Activated CD4-positive, alpha-beta T cell treated with anti-CD3 and anti-CD28 coated beads for 36 hours (primary cell): ENCODE data around the gene FOXL2. TPM values are rescaled to one million over a fixed set of nuclear protein-coding genes. Genes with fewer than 3 reads are reported as not detected.

ENCODE experiments used
- ATAC-seq: fragments of 200-7000 bp; cut with Tn5 transposase; one replicate; pipeline ENCODE4 v1.10.0; 2021; ENCODE audit warnings: mild to moderate bottlenecking, moderate library complexity
- CTCF ChIA-PET: fragments of 350-600 bp; sonication (Branson Sonifier 250); formaldehyde crosslinking; loops from one replicate; lab custom pipeline; 2021; ENCODE audit warnings: antibody characterized with exemption; lab: Charles Lee
- POLR2A ChIA-PET: fragments of 350-600 bp; sonication (Branson Sonifier 250); formaldehyde crosslinking; loops from one replicate; lab custom pipeline; 2021; ENCODE audit warnings: antibody characterized with exemption, inconsistent platforms; lab: Charles Lee
- DNase-seq: peaks from one replicate; pipeline ENCODE4 v3.0.0-alpha.2; 2020
- H3K27ac Mint-ChIP-seq: one replicate; pipeline ENCODE4 v1.8.0; 2021; ENCODE audit warnings: mixed read lengths
- H3K27me3 Mint-ChIP-seq: one replicate; pipeline ENCODE4 v1.8.0; 2021; ENCODE audit warnings: mixed read lengths
- H3K36me3 Mint-ChIP-seq: one replicate; pipeline ENCODE4 v1.8.0; 2021; ENCODE audit warnings: low read depth, mixed read lengths
- H3K4me1 Mint-ChIP-seq: one replicate; pipeline ENCODE4 v1.8.0; 2021; ENCODE audit warnings: mixed read lengths
- H3K4me3 Mint-ChIP-seq: one replicate; pipeline ENCODE4 v1.8.0; 2021; ENCODE audit warnings: mild to moderate bottlenecking, moderate library complexity, mixed read lengths
- H3K9me3 Mint-ChIP-seq: one replicate; pipeline ENCODE4 v1.8.0; 2021; ENCODE audit warnings: low read depth, mixed read lengths
- intact Hi-C, 2 experiments: fragments of 100-400 bp; cut with DNase I in 1 of 2; cut with micrococcal nuclease in 1 of 2; formaldehyde crosslinking; loops; one replicate each; pipeline versions ENCODE4 v1.14.2 to v1.15.1; 2022 to 2024; cut with DNase I, micrococcal nuclease
- total RNA-seq, 2 experiments: library from RNA; stranded (reverse); gene quantifications; one replicate each; pipeline ENCODE4 v1.2.3, GENCODE V29; 2021

Gene FOXL2
- total RNA-seq, 2 experiments from 2014 or later = not detected

GRCh38 chr3:138938056-138938876, 8.7 kb downstream of the FOXL2 start:
- Mint-ChIP-seq H3K36me3 (no peaks in the 10 kb centered on the region), H3K4me1 (peaks cover 25% of the 10 kb centered on the region), H3K27me3 (peaks cover 74% of the 10 kb centered on the region), H3K4me3 (peak overlapping the region; percentile 7), H3K9me3 (no peaks in the 10 kb centered on the region), H3K27ac (no peak overlapping the region)
- peak; percentile 44 for DNase-seq
- ChIA-PET CTCF (interaction anchor here (0.6 to 1.7 kb wide), 3 partner anchors 9 to 609 kb away, joined by 3 to 6 read pairs (median 3); no protein-coding TSS in a partner anchor), POLR2A (no interaction called here)
- ATAC-seq = no peak
- intact Hi-C loops = loop anchor here in 1 of 2 experiments (5.0 kb wide), 1 partner anchor 1171 kb away; no protein-coding TSS in a partner anchor

GRCh38 chr3:138937690-138938055, 9.3 kb downstream of the FOXL2 start:
- Mint-ChIP-seq H3K4me1 (peaks cover 25% of the 10 kb centered on the region), H3K4me3 (peak overlapping the region; percentile 7), H3K27me3 (peaks cover 72% of the 10 kb centered on the region), H3K36me3 (no peaks in the 10 kb centered on the region), H3K27ac (no peak overlapping the region), H3K9me3 (no peaks in the 10 kb centered on the region)
- intact Hi-C loops = loop anchor here in 1 of 2 experiments (2.0 to 5.0 kb wide), 2 partner anchors 13 to 1170 kb away; no protein-coding TSS in a partner anchor
- no peak for DNase-seq
- ATAC-seq = no peak
- CTCF ChIA-PET = interaction anchor here (0.6 to 2.0 kb wide), 5 partner anchors 10 to 609 kb away, joined by 3 to 7 read pairs (median 3); no protein-coding TSS in a partner anchor
- POLR2A ChIA-PET = no interaction called here

- Mint-ChIP-seq H3K4me1 (peaks cover 25% of the 10 kb centered on the region), H3K27me3 (peaks cover 68% of the 10 kb centered on the region), H3K36me3 (no peaks in the 10 kb centered on the region), H3K4me3 (peak overlapping the region; percentile 63), H3K9me3 (no peaks in the 10 kb centered on the region), H3K27ac (no peak overlapping the region)
- no peak for ATAC-seq
- POLR2A ChIA-PET = no interaction called here
- CTCF ChIA-PET = interaction anchor here (0.7 to 2.4 kb wide), 21 partner anchors 14 to 606 kb away, joined by 3 to 27 read pairs (median 4); partner anchors contain the start of genes CEP70 and ESYT3
- DNase-seq = no peak
- intact Hi-C loops = loop anchor here (1.0 to 5.0 kb wide), 4 partner anchors 8 to 1170 kb away; no protein-coding TSS in a partner anchor
These were observed 9.9 kb downstream of the FOXL2 start for GRCh38 chr3:138936741-138937689.

GRCh38 chr3:138935863-138936740, 10.8 kb downstream of the FOXL2 start:
- DNase-seq (peak; percentile 84), ATAC-seq (peak; percentile 73)
- Mint-ChIP-seq H3K4me1 (peaks cover 25% of the 10 kb centered on the region), H3K27me3 (peaks cover 61% of the 10 kb centered on the region), H3K9me3 (no peaks in the 10 kb centered on the region), H3K27ac (no peak overlapping the region), H3K4me3 (peak overlapping the region; percentile 63), H3K36me3 (no peaks in the 10 kb centered on the region)
- POLR2A ChIA-PET = interaction anchor here (0.6 kb wide), 2 partner anchors 395 to 458 kb away, joined by 3 to 6 read pairs; no protein-coding TSS in a partner anchor
- intact Hi-C loops = loop anchor here (1.0 to 5.0 kb wide), 4 partner anchors 9 to 1169 kb away; no protein-coding TSS in a partner anchor
- CTCF ChIA-PET = interaction anchor here (0.7 to 2.4 kb wide), 37 partner anchors 9 to 820 kb away, joined by 3 to 27 read pairs (median 4); partner anchors contain the start of genes CEP70, ESYT3, FOXL2 and FOXL2NB

- no peak overlapping the region for H3K27ac Mint-ChIP-seq
- intact Hi-C loops = loop anchor here in 1 of 2 experiments (5.0 kb wide), 1 partner anchor 1168 kb away; no protein-coding TSS in a partner anchor
- DNase-seq (no peak), ATAC-seq (no peak)
- H3K4me1 Mint-ChIP-seq = peaks cover 25% of the 10 kb centered on the region
- no peaks in the 10 kb centered on the region for H3K9me3 Mint-ChIP-seq
- peak overlapping the region; percentile 63 for H3K4me3 Mint-ChIP-seq
- ChIA-PET CTCF (interaction anchor here (0.7 to 4.0 kb wide), 32 partner anchors 8 to 586 kb away, joined by 3 to 41 read pairs (median 4); partner anchors contain the start of genes CEP70, ESYT3, FOXL2 and FOXL2NB), POLR2A (interaction anchor here (0.6 kb wide), 1 partner anchor 394 kb away, joined by 3 read pairs; no protein-coding TSS in a partner anchor)
- H3K36me3 Mint-ChIP-seq = no peaks in the 10 kb centered on the region
- H3K27me3 Mint-ChIP-seq = peaks cover 57% of the 10 kb centered on the region
These were observed 11.5 kb downstream of the FOXL2 start for GRCh38 chr3:138935505-138935862.

- Mint-ChIP-seq H3K27me3 (peaks cover 47% of the 10 kb centered on the region), H3K27ac (no peak overlapping the region)
- intact Hi-C loops = no loop called here
These were observed 12.8 kb downstream of the FOXL2 start for GRCh38 chr3:138933981-138934691.

GRCh38 chr3:138933068-138933668, 13.8 kb downstream of the FOXL2 start:
- peaks cover 39% of the 10 kb centered on the region for H3K27me3 Mint-ChIP-seq
- H3K4me1 Mint-ChIP-seq = peaks cover 20% of the 10 kb centered on the region
- H3K9me3 Mint-ChIP-seq = no peaks in the 10 kb centered on the region
- H3K27ac Mint-ChIP-seq = no peak overlapping the region
- no peak overlapping the region for H3K4me3 Mint-ChIP-seq
- DNase-seq = no peak
- CTCF ChIA-PET = interaction anchor here (0.7 to 4.8 kb wide), 11 partner anchors 11 to 747 kb away, joined by 3 to 41 read pairs (median 3); partner anchors contain the start of gene CEP70
- ATAC-seq = no peak
- no peaks in the 10 kb centered on the region for H3K36me3 Mint-ChIP-seq
- POLR2A ChIA-PET = no interaction called here
- intact Hi-C loops = no loop called here

More at GRCh38 chr3:138933981-138934691, 12.8 kb downstream of the FOXL2 start:
- ATAC-seq = no peak
- H3K36me3 Mint-ChIP-seq = no peaks in the 10 kb centered on the region
- no peaks in the 10 kb centered on the region for H3K9me3 Mint-ChIP-seq
- no peak overlapping the region for H3K4me3 Mint-ChIP-seq
- ChIA-PET CTCF (interaction anchor here (0.6 to 4.8 kb wide), 11 partner anchors 8 to 748 kb away, joined by 3 to 41 read pairs (median 3); partner anchors contain the start of gene CEP70), POLR2A (no interaction called here)
- no peak for DNase-seq
- peaks cover 25% of the 10 kb centered on the region for H3K4me1 Mint-ChIP-seq

- ChIA-PET POLR2A (no interaction called here), CTCF (interaction anchor here (0.5 to 1.0 kb wide), 4 partner anchors 13 to 335 kb away, joined by 3 to 4 read pairs (median 3); partner anchors contain the start of gene CEP70)
- no peak for DNase-seq
- Mint-ChIP-seq H3K4me1 (no peaks in the 10 kb centered on the region), H3K9me3 (no peaks in the 10 kb centered on the region), H3K4me3 (no peak overlapping the region), H3K27ac (no peak overlapping the region), H3K36me3 (no peaks in the 10 kb centered on the region), H3K27me3 (peaks cover 12% of the 10 kb centered on the region)
- intact Hi-C loops = no loop called here
- no peak for ATAC-seq
These were observed 18.1 kb downstream of the FOXL2 start for GRCh38 chr3:138928727-138929372.

GRCh38 chr3:138923531-138923994, 23.4 kb downstream of the FOXL2 start:
- Mint-ChIP-seq H3K27me3 (peaks cover 2% of the 10 kb centered on the region), H3K4me1 (no peaks in the 10 kb centered on the region), H3K9me3 (no peaks in the 10 kb centered on the region), H3K36me3 (no peaks in the 10 kb centered on the region), H3K4me3 (no peak overlapping the region), H3K27ac (no peak overlapping the region)
- ChIA-PET POLR2A (no interaction called here), CTCF (interaction anchor here (0.6 to 4.9 kb wide), 59 partner anchors 8 to 1283 kb away, joined by 3 to 52 read pairs (median 4); partner anchors contain the start of genes CEP70 and ESYT3)
- intact Hi-C loops = loop anchor here (1.0 to 2.0 kb wide), 5 partner anchors 329 to 506 kb away; partner anchors contain the start of gene CEP70 (in 1 of the 2)
- ATAC-seq (peak; percentile 98), DNase-seq (peak; percentile 92)
